ENCODE results near the gene WNT11. TPM values are rescaled to one million over a fixed set of nuclear protein-coding genes. Genes with fewer than 3 reads are reported as not detected.

The WNT11 gene
- total RNA-seq, 1 donor from 2014 or later: 0.37 TPM

Other genes with a start within 250 kb of the WNT11 start
- gene THAP12, start 174.6 kb upstream of the WNT11 start, total RNA-seq (ENCODE audit: unreplicated experiment): 32.2 TPM
- gene GVQW3, start 174.8 kb upstream of the WNT11 start, total RNA-seq (ENCODE audit: unreplicated experiment): 14.8 TPM
- 31.4 TPM for gene EMSY, start 238.5 kb upstream of the WNT11 start, total RNA-seq (ENCODE audit: unreplicated experiment)

All from glutamatergic neuron (in vitro differentiated cells).